Breast epithelium (tissue), 4 donors: ENCODE data around the gene FGFR1OP2. TPM values are rescaled to one million over a fixed set of nuclear protein-coding genes. Genes with fewer than 3 reads are reported as not detected.
"Not testable (repeated sequence)": the region's sequence is repeated elsewhere in the genome, so short reads cannot be mapped to it uniquely, and the experiment has no call there.

Experiments
- DNase-seq, 2 donors: peaks; one replicate each; pipeline ENCODE4 v3.0.0-alpha.2; 2019; ENCODE audit warnings: low spot score in 2 of 2
- H3K27ac ChIP-seq, 2 donors: fragments of 200-600 bp; sonication (generic) in 1 of 2; one replicate each; pipeline ENCODE4 v1.5.1; 2016 to 2019; ENCODE audit warnings: mild to moderate bottlenecking in 1 of 2
- H3K27me3 ChIP-seq, 2 donors: fragments of 200-600 bp; sonication (generic) in 1 of 2; one replicate each; pipeline versions ENCODE4 v1.5.1 to v1.6.0; 2017 to 2019; ENCODE audit warnings: control low read depth in 1 of 2, mild to moderate bottlenecking in 1 of 2
- H3K36me3 ChIP-seq: fragments of 200-600 bp; one replicate; pipeline ENCODE4 v1.5.1; 2019
- H3K4me1 ChIP-seq, 2 donors: fragments of 200-600 bp; sonication (generic); one replicate each; pipeline ENCODE4 v1.5.1; 2016 to 2019; ENCODE audit warnings: control low read depth in 1 of 2
- H3K4me3 ChIP-seq, 3 donors: fragments of 200-600 bp; sonication (generic); 1 replicate in 2 of 3; 2 replicates in 1 of 3; pipeline ENCODE4 v1.5.1; 2016 to 2019; ENCODE audit warnings: mild to moderate bottlenecking in 3 of 3, moderate library complexity in 2 of 3
- H3K9me3 ChIP-seq, 2 donors: fragments of 200-600 bp; sonication (generic) in 1 of 2; one replicate each; pipeline ENCODE4 v1.5.1; 2016 to 2019; ENCODE audit warnings: control low read depth in 1 of 2
- POLR2A ChIP-seq: fragments of 450-650 bp; IDR thresholded peaks from one replicate; pipeline ENCODE4 v1.6.1; 2016; ENCODE audit warnings: antibody characterized with exemption, mild to moderate bottlenecking, moderate library complexity
- POLR2AphosphoS5 ChIP-seq, 3 donors: sonication (generic); formaldehyde crosslinking; IDR thresholded peaks; one replicate each; pipeline ENCODE4 v1.6.1; 2017; ENCODE audit warnings: antibody characterized with exemption in 3 of 3
- intact Hi-C: fragments of 100-400 bp; cut with DNase I; formaldehyde crosslinking; loops from one replicate; pipeline ENCODE4 v1.15.1; 2023; ENCODE audit warnings: low total_unique reads
- total RNA-seq, 3 donors: library from RNA; depleted of rRNA; stranded (reverse); fragments of >200 nt; gene quantifications; one replicate each; pipeline ENCODE4 v1.1.0, GENCODE V29; 2016
- TF ChIP-seq, protein P1 (sequence below), 3 donors: fragments of 450-650 bp; IDR thresholded peaks; one replicate each; pipeline ENCODE4 v1.5.1; 2016 to 2017; ENCODE audit warnings: antibody characterized with exemption in 3 of 3, mild to moderate bottlenecking in 3 of 3, moderate library complexity in 3 of 3

Gene FGFR1OP2
- total RNA-seq, 3 donors from 2014 or later: 87.8 to 111 (median 92.5) TPM

DNA sequence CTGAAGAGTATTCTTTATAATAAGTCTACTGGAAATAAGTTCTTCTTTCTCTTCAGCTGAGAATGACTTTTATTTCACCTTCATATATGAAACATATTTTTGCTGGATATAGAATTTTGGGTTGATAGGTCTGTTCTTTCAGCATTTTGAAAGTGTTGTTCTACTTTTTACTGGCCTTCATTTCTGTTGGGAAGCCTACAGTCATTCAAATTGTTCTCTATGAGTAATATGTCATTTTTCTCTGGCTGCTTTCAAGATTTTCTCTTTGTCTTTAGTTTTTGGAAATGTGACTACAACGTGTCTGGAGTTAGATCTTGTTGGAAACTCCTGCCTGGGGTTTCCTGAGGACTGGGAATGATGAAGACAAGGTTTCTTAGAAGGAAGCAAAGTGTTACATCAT lies 10.0 kb downstream of the FGFR1OP2 start:
- TF ChIP-seq POLR2A (no peak), POLR2AphosphoS5 (IDR thresholded peaks at IDR 0.05) (no peak)
- TF ChIP-seq, protein P1, sequence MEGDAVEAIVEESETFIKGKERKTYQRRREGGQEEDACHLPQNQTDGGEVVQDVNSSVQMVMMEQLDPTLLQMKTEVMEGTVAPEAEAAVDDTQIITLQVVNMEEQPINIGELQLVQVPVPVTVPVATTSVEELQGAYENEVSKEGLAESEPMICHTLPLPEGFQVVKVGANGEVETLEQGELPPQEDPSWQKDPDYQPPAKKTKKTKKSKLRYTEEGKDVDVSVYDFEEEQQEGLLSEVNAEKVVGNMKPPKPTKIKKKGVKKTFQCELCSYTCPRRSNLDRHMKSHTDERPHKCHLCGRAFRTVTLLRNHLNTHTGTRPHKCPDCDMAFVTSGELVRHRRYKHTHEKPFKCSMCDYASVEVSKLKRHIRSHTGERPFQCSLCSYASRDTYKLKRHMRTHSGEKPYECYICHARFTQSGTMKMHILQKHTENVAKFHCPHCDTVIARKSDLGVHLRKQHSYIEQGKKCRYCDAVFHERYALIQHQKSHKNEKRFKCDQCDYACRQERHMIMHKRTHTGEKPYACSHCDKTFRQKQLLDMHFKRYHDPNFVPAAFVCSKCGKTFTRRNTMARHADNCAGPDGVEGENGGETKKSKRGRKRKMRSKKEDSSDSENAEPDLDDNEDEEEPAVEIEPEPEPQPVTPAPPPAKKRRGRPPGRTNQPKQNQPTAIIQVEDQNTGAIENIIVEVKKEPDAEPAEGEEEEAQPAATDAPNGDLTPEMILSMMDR (IDR thresholded peaks at IDR 0.05): no peak
- Histone ChIP-seq H3K27me3 (no peaks in the 10 kb centered on the region), H3K36me3 (no peaks in the 10 kb centered on the region), H3K4me1 (no peaks in the 10 kb centered on the region), H3K27ac (no peak overlapping the region), H3K4me3 (no peak overlapping the region), H3K9me3 (peaks cover 0 to 9% of the 10 kb centered on the region in 2 donors)
- DNase-seq: no peak
- intact Hi-C loops: no loop called here

- TF ChIP-seq POLR2AphosphoS5 (IDR thresholded peaks at IDR 0.05) (no peak), POLR2A (no peak)
- TF ChIP-seq, protein P1 (IDR thresholded peaks at IDR 0.05): no peak
- Histone ChIP-seq H3K9me3 (peaks cover 0 to 5% of the 10 kb centered on the region in 2 donors), H3K36me3 (peaks cover 6% of the 10 kb centered on the region), H3K4me3 (no peak overlapping the region), H3K4me1 (no peaks in the 10 kb centered on the region), H3K27ac (no peak overlapping the region), H3K27me3 (no peaks in the 10 kb centered on the region)
- DNase-seq: no peak
- intact Hi-C loops: no loop called here
These were observed 15.2 kb downstream of the FGFR1OP2 start for GRCh38 chr12:26953447-26953846.

- H3K27ac ChIP-seq: no peak overlapping the region
- intact Hi-C loops: no loop called here
- H3K4me1 ChIP-seq: no peaks in the 10 kb centered on the region
- H3K4me3 ChIP-seq: no peak overlapping the region
- peaks cover 6% of the 10 kb centered on the region for H3K36me3 ChIP-seq
- no peak for DNase-seq
- no peaks in the 10 kb centered on the region for H3K9me3 ChIP-seq
- no peaks in the 10 kb centered on the region for H3K27me3 ChIP-seq
- TF ChIP-seq POLR2AphosphoS5 (IDR thresholded peaks at IDR 0.05) (no peak), POLR2A (no peak)
- TF ChIP-seq, protein P1 (IDR thresholded peaks at IDR 0.05): no peak
These were observed 15.8 kb downstream of the FGFR1OP2 start for GRCh38 chr12:26954027-26954426.

GRCh38 chr12:26961391-26961790 lies 23.1 kb downstream of the FGFR1OP2 start:
- H3K36me3 ChIP-seq, intact Hi-C loops, H3K9me3 ChIP-seq, H3K27ac ChIP-seq, H3K27me3 ChIP-seq, DNase-seq, H3K4me1 ChIP-seq, H3K4me3 ChIP-seq: not testable (repeated sequence)

DNA sequence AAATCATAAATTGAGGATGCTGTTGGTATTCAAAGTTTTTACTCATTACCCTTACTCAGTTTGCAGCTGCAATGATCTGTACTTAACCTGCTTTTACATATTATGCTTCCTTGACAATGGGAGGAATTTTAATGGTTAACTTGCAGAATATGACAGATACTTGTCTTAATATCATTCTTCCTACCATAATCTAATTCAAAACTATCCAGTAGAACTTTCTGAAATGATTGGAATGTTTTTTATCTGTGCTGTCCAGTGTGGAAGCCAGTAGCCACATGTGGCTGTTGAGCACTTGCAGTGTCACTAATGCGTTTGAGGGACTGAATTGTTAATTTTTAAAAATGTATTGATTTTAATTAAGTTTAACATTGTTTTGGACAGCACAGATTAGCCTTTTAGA lies 23.5 kb downstream of the FGFR1OP2 start:
- no peak for DNase-seq
- Histone ChIP-seq H3K27me3 (no peaks in the 10 kb centered on the region), H3K4me1 (no peaks in the 10 kb centered on the region), H3K9me3 (no peaks in the 10 kb centered on the region), H3K4me3 (no peak overlapping the region), H3K27ac (no peak overlapping the region), H3K36me3 (peaks cover 6% of the 10 kb centered on the region)
- TF ChIP-seq POLR2AphosphoS5 (IDR thresholded peaks at IDR 0.05) (no peak), POLR2A (no peak)
- TF ChIP-seq, protein P1 (IDR thresholded peaks at IDR 0.05): no peak
- intact Hi-C loops: no loop called here

DNA sequence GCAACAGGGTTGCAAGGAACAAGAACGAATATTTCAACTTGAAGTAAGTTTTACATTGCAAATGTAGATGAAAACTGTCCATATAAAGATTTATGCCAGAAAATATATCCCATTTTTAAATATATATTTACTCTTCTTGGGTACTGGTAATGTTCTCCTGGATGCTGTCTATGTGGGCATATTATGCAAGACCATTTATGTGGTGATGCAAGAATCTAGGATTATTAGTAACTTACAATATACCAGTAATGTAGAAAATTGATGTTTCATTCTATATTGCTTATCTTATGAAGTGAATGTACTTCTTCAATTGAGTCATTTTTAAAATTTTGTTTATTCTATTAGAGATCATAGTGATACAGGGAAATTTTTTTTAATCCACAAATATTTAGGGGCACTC lies 25.1 kb downstream of the FGFR1OP2 start:
- no peak overlapping the region for H3K4me3 ChIP-seq
- intact Hi-C loops: no loop called here
- H3K4me1 ChIP-seq: no peaks in the 10 kb centered on the region
- no peak overlapping the region for H3K27ac ChIP-seq
- TF ChIP-seq POLR2A (no peak), POLR2AphosphoS5 (IDR thresholded peaks at IDR 0.05) (no peak)
- TF ChIP-seq, protein P1 (IDR thresholded peaks at IDR 0.05): no peak
- H3K27me3 ChIP-seq: no peaks in the 10 kb centered on the region
- no peak for DNase-seq
- H3K36me3 ChIP-seq: no peaks in the 10 kb centered on the region
- no peaks in the 10 kb centered on the region for H3K9me3 ChIP-seq
